ENCODE results near the gene CARMIL3.
A peak's percentile ranks its signal among the peaks of the same experiment; 100 is the strongest.
"Not testable (repeated sequence)": the region's sequence is repeated elsewhere in the genome, so short reads cannot be mapped to it uniquely, and the experiment has no call there.

Gene CARMIL3

DNA sequence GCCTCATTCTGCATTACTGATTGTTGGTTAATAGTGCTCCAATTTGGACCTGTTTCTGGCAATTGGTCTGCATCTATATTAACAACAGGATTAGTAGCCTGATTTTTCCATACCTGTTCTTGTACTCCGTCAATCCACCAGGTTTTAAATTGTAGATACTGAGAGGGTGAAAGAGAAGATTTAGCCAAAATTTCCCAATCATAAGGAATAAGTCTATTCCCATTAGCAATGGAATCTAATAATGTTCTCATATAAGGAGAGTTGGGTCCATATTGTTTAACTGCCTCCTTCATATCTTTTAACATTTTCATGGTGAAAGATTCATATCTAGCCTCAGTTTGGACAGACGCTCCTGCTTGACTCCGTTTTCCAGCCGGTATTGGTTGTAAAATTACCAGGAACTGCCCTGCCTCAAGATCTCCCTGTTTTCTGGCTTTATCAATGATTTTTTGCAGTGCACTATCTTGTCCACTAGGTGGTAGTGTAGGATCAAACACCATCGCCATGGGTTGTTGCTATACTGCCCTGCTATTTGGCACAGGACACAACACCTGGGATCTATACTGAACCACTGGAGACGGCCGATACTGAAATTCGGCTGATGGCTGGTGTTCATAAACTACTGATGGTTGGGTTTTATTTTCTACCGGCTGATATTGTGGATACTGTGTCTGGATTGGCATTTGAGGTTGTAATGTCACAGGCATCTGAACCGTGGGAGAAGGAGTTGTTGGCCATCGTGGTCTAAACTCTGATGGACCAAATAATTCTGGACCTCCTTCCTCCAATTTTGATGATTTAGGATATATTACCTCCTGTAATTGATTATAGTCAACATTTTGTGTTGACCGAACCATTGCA, 37.9 kb upstream of the CARMIL3 start:
- Histone ChIP-seq H3K36me3 (ENCODE audit: insufficient read depth) (no peaks in the 10 kb centered on the region), H3K27ac (no peak overlapping the region), H3K9ac (no peak overlapping the region), H3K4me1 (ENCODE audit: low read depth, poor library complexity, severe bottlenecking) (peaks cover 9% of the 10 kb centered on the region), H3K79me2 (ENCODE audit: insufficient read depth, low read depth) (no peaks in the 10 kb centered on the region), H3K4me2 (no peak overlapping the region; the same call in 1 of the 2 replicates), H4K20me1 (ENCODE audit: insufficient read depth) (no peaks in the 10 kb centered on the region), H3K27me3 (ENCODE audit: insufficient read depth, low read depth) (no peaks in the 10 kb centered on the region), H2AFZ (ENCODE audit: low read depth) (no peak overlapping the region), H3K4me3 (IDR thresholded peaks at IDR 0.05; ENCODE audit: insufficient read depth, low read depth, low read length) (no peak overlapping the region)
- TF ChIP-seq, protein P1, sequence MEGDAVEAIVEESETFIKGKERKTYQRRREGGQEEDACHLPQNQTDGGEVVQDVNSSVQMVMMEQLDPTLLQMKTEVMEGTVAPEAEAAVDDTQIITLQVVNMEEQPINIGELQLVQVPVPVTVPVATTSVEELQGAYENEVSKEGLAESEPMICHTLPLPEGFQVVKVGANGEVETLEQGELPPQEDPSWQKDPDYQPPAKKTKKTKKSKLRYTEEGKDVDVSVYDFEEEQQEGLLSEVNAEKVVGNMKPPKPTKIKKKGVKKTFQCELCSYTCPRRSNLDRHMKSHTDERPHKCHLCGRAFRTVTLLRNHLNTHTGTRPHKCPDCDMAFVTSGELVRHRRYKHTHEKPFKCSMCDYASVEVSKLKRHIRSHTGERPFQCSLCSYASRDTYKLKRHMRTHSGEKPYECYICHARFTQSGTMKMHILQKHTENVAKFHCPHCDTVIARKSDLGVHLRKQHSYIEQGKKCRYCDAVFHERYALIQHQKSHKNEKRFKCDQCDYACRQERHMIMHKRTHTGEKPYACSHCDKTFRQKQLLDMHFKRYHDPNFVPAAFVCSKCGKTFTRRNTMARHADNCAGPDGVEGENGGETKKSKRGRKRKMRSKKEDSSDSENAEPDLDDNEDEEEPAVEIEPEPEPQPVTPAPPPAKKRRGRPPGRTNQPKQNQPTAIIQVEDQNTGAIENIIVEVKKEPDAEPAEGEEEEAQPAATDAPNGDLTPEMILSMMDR (conservative IDR thresholded peaks at IDR 0.05; ENCODE audit: low read depth, low read length), result peak; percentile 83

DNA sequence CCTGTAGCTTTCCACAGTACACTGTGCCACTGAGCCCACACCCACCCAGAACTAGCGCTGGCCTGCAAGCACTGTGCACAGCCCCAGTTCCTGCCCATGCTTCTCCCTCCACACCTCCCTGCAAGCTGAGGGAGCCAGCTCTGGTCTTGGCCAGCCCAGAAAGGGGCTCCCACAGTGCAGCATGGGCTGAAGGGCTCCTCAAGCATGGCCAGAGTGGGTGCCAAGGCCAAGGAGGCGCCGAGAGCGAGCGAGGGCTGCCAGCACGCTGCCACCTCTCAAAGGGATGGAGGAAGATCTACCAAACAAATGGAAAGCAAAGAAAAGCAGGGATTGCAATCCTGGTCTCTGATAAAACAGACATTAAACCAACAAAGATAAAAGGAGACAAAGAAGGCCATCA, 36.1 kb upstream of the CARMIL3 start:
- H3K36me3 ChIP-seq (ENCODE audit: insufficient read depth); H3K9ac ChIP-seq; H4K20me1 ChIP-seq (ENCODE audit: insufficient read depth); H3K79me2 ChIP-seq (ENCODE audit: insufficient read depth, low read depth); H3K27me3 ChIP-seq (ENCODE audit: insufficient read depth, low read depth); H3K4me1 ChIP-seq (ENCODE audit: low read depth, poor library complexity, severe bottlenecking); H3K4me3 ChIP-seq (IDR thresholded peaks at IDR 0.05; ENCODE audit: insufficient read depth, low read depth, low read length); H3K4me2 ChIP-seq; H2AFZ ChIP-seq (ENCODE audit: low read depth); H3K27ac ChIP-seq: not testable (repeated sequence)

DNA sequence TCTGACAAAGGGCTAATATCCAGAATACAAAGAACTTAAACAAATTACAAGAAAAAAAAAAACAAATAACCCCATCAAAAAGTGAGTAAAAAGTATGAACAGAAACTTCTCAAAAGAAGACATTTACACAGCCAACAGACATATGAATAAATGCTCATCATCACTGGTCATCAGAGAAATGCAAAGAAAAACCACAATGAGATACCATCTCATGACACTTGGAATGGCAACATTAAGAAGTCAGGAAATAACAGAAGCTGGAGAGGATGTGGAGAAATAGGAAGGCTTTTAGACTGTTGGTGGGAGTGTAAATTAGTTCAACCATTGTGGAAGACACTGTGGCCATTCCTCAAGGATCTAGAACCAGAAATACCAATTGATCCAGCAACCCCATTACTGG, 32.8 kb upstream of the CARMIL3 start:
- not testable (repeated sequence) for H3K4me3 ChIP-seq (IDR thresholded peaks at IDR 0.05; ENCODE audit: insufficient read depth, low read depth, low read length); H3K79me2 ChIP-seq (ENCODE audit: insufficient read depth, low read depth); H3K27me3 ChIP-seq (ENCODE audit: insufficient read depth, low read depth); H3K4me1 ChIP-seq (ENCODE audit: low read depth, poor library complexity, severe bottlenecking); H3K9ac ChIP-seq; H3K36me3 ChIP-seq (ENCODE audit: insufficient read depth); H4K20me1 ChIP-seq (ENCODE audit: insufficient read depth); H2AFZ ChIP-seq (ENCODE audit: low read depth); H3K27ac ChIP-seq; H3K4me2 ChIP-seq

DNA sequence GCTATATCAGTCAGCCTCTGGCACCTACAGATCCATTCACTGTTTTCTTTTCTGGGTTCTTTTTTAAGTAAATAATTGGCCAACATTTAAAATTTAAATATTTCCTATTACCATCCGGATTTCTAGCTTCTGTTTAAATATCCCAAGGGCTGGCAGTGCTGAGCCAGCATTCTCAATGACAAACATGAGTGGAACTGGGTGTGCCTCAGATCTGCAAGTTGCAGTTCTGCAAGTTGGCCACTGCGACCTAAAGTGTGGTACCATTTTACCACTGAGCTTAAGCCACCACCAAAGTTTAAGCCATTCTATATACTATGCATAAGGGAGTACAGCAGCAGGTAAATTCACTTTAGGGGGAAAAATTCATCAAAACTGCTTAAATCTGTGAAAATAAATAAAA, 31.9 kb upstream of the CARMIL3 start:
- not testable (repeated sequence) for H3K4me2 ChIP-seq; H2AFZ ChIP-seq (ENCODE audit: low read depth); H3K4me3 ChIP-seq (IDR thresholded peaks at IDR 0.05; ENCODE audit: insufficient read depth, low read depth, low read length); H3K9ac ChIP-seq; H3K27me3 ChIP-seq (ENCODE audit: insufficient read depth, low read depth); H4K20me1 ChIP-seq (ENCODE audit: insufficient read depth); H3K27ac ChIP-seq; H3K79me2 ChIP-seq (ENCODE audit: insufficient read depth, low read depth); H3K36me3 ChIP-seq (ENCODE audit: insufficient read depth); H3K4me1 ChIP-seq (ENCODE audit: low read depth, poor library complexity, severe bottlenecking)

DNA sequence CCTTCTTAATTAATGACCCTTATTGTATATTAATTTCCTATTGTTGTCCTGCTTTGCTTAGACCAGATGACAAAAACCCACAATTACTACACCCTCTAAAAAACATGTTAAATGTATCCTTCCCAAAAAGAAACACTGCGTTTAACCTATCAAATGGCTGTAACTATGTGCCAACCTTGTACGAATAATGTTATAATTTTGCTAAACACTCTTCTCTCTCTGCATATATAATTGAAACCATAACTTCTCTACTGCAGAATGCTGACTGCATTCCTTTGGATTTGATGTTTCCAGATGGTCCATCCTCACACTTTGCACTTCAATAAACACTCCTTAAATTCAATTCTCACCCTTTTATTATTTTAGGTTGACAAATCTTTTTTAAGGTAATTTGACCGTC, 31.3 kb upstream of the CARMIL3 start:
- not testable (repeated sequence) for H3K79me2 ChIP-seq (ENCODE audit: insufficient read depth, low read depth); H3K4me2 ChIP-seq; H4K20me1 ChIP-seq (ENCODE audit: insufficient read depth); H3K4me1 ChIP-seq (ENCODE audit: low read depth, poor library complexity, severe bottlenecking); H3K4me3 ChIP-seq (IDR thresholded peaks at IDR 0.05; ENCODE audit: insufficient read depth, low read depth, low read length); H3K9ac ChIP-seq; H3K27ac ChIP-seq; H2AFZ ChIP-seq (ENCODE audit: low read depth); H3K36me3 ChIP-seq (ENCODE audit: insufficient read depth); H3K27me3 ChIP-seq (ENCODE audit: insufficient read depth, low read depth)

DNA sequence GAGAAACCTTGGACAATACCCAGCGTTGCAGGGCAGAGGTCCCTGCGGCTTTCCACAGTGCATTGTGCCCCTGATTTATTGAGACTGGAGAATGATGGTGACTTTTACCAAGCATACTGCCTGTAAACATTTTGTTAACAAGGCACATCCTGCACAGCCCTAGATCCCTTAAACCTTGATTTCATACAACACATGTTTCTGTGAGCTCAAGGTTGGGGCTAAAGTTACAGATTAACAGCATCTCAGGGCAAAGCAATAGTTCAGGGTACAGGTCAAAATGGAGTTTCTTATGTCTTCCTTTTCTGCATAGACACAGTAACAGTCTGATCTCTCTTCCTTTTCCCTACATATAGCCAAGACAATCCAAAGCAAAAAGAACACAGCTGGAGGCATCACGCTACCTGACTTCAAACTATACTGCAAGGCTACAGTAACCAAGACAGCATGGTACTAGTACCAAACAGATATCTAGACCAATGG, 26.8 kb upstream of the CARMIL3 start:
- H3K27ac ChIP-seq; H4K20me1 ChIP-seq (ENCODE audit: insufficient read depth); H3K36me3 ChIP-seq (ENCODE audit: insufficient read depth); H3K4me3 ChIP-seq (IDR thresholded peaks at IDR 0.05; ENCODE audit: insufficient read depth, low read depth, low read length); H3K9ac ChIP-seq; H2AFZ ChIP-seq (ENCODE audit: low read depth); H3K4me1 ChIP-seq (ENCODE audit: low read depth, poor library complexity, severe bottlenecking); H3K27me3 ChIP-seq (ENCODE audit: insufficient read depth, low read depth); H3K4me2 ChIP-seq; H3K79me2 ChIP-seq (ENCODE audit: insufficient read depth, low read depth): not testable (repeated sequence)

DNA sequence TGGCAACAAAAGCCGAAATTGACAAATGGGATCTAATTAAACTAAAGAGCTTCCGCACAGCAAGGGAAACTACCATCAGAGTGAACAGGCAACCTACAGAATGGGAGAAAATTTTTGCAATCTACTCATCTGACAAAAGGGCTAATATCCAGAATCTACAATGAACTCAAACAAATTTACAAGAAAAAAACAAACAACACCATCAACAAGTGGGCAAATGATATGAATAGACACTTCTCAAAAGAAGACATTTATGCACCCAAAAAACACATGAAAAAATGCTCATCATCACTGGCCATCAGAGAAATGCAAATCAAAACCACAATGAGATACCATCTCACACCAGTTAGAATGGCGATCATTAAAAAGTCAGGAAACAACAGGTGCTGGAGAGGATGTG, 22.1 kb upstream of the CARMIL3 start:
- H3K36me3 ChIP-seq (ENCODE audit: insufficient read depth); H3K4me1 ChIP-seq (ENCODE audit: low read depth, poor library complexity, severe bottlenecking); H4K20me1 ChIP-seq (ENCODE audit: insufficient read depth); H3K4me2 ChIP-seq; H3K27me3 ChIP-seq (ENCODE audit: insufficient read depth, low read depth); H3K79me2 ChIP-seq (ENCODE audit: insufficient read depth, low read depth); H2AFZ ChIP-seq (ENCODE audit: low read depth); H3K4me3 ChIP-seq (IDR thresholded peaks at IDR 0.05; ENCODE audit: insufficient read depth, low read depth, low read length); H3K9ac ChIP-seq; H3K27ac ChIP-seq: not testable (repeated sequence)

DNA sequence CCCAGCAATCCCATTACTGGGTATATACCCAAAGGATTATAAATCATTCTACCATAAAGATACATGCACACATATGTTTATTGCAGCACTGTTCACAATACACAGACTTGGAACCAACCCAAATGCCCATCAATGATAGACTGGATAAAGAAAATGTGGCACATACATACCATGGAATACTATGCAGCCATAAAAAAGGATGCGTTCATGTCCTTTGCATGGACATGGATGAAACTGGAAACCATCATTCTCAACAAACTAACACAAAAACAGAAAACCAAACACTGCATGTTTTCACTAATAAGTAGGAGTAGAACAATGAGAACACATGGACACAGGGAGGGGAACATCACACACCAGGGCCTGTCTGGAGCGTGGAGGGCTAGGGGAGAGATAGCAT, 20.5 kb upstream of the CARMIL3 start:
- not testable (repeated sequence) for H3K4me2 ChIP-seq

More for the DNA sequence above, 20.5 kb upstream of the CARMIL3 start:
- H3K27me3 ChIP-seq (ENCODE audit: insufficient read depth, low read depth); H3K9ac ChIP-seq; H3K4me3 ChIP-seq (IDR thresholded peaks at IDR 0.05; ENCODE audit: insufficient read depth, low read depth, low read length); H4K20me1 ChIP-seq (ENCODE audit: insufficient read depth); H2AFZ ChIP-seq (ENCODE audit: low read depth); H3K36me3 ChIP-seq (ENCODE audit: insufficient read depth); H3K4me1 ChIP-seq (ENCODE audit: low read depth, poor library complexity, severe bottlenecking); H3K27ac ChIP-seq; H3K79me2 ChIP-seq (ENCODE audit: insufficient read depth, low read depth): not testable (repeated sequence)

Data from KMS-11 (cell line).